ENCODE data around the gene ENDOV.

- TF ChIP-seq CTCF (IDR thresholded peaks at IDR 0.05) (no peak), POLR2AphosphoS5 (IDR thresholded peaks at IDR 0.05) (no peak), POLR2A (IDR thresholded peaks at IDR 0.05) (no peak), EP300 (IDR thresholded peaks at IDR 0.05) (no peak)
These were observed 40.8 kb upstream of the ENDOV start for GRCh38 chr17:80374039-80374731.

All from stomach (tissue), 4 donors.